SK-N-SH (cell line): ENCODE measurements around the gene MAP2.

ENCODE experiments used
- CHD2 ChIP-seq: fragments of 150-350 bp; IDR thresholded peaks from 2 replicates; pipeline ENCODE4 v1.6.1; 2018; ENCODE audit warnings: low read length; ENCODE audit not compliant: partially characterized antibody
- EP300 ChIP-seq, 2 experiments: IDR thresholded peaks; 2 replicates each; pipeline versions ENCODE4 v1.4.0 to v1.6.1; 2012; ENCODE audit warnings: borderline replicate concordance in 1 of 2, low read depth in 1 of 2, low read length in 1 of 2
- EZH2phosphoT487 ChIP-seq: fragments of 200-600 bp; sonication (generic); IDR thresholded peaks from 2 replicates; pipeline ENCODE4 v1.6.1; 2017; ENCODE audit warnings: low read depth, mixed run types, mild to moderate bottlenecking, antibody characterized with exemption, moderate library complexity, borderline replicate concordance
- GATA2 ChIP-seq: sonication (generic); formaldehyde crosslinking; IDR thresholded peaks from 2 replicates; pipeline ENCODE4 v1.5.0; 2020; ENCODE audit warnings: mild to moderate bottlenecking, missing genetic modification reagents
- JUND ChIP-seq: IDR thresholded peaks from 2 replicates; pipeline ENCODE4 v1.4.0; 2012
- MXI1 ChIP-seq: IDR thresholded peaks from 2 replicates; pipeline ENCODE4 v1.6.1; 2012; ENCODE audit warnings: mild to moderate bottlenecking, low read depth, low read length, improper control_type of control experiment
- NFIC ChIP-seq: IDR thresholded peaks from 2 replicates; pipeline ENCODE4 v1.4.0; 2012; ENCODE audit warnings: borderline replicate concordance
- NRF1 ChIP-seq: IDR thresholded peaks from 2 replicates; pipeline ENCODE4 v1.6.1; 2012; ENCODE audit warnings: low read depth, mild to moderate bottlenecking, low read length
- POLR2AphosphoS5 ChIP-seq: IDR thresholded peaks from 2 replicates; pipeline ENCODE4 v1.6.1; 2012; ENCODE audit warnings: low read depth, low read length
- RFX5 ChIP-seq: IDR thresholded peaks from 2 replicates; pipeline ENCODE4 v1.6.1; 2012; ENCODE audit warnings: mild to moderate bottlenecking, improper control_type of control experiment, low read length
- SIN3A ChIP-seq: IDR thresholded peaks from 2 replicates; pipeline ENCODE4 v1.6.1; 2012; ENCODE audit warnings: low read depth, mild to moderate bottlenecking, low read length, moderate library complexity, borderline replicate concordance
- TF ChIP-seq, protein P1 (sequence below): fragments of 200-600 bp; sonication (generic); IDR thresholded peaks from 2 replicates; pipeline ENCODE4 v1.6.1; 2017; ENCODE audit warnings: antibody characterized with exemption, mild to moderate bottlenecking, moderate library complexity

DNA sequence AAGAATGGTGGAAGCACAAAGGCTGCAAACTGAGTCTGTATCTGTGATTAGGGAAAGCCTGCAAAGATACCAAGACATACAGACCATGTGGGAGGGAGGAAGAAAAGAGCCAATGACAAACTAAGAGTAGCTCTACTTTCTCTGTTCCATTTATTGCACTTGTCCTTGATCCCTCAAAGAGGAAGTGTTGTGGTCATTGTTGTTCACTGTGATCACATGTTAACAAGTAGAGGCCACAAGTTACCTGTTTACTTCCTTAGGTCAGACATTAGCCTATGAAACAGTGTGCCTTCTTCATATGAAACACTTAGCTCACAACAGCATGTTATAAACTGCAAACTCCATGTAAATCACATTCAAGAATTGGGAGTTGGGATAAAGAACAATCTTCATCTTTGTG is 32.6 kb downstream of the MAP2 start:
- TF ChIP-seq POLR2AphosphoS5 (no peak), EZH2phosphoT487 (no peak), RFX5 (no peak), EP300 (IDR thresholded peaks at IDR 0.05; ENCODE audit: borderline replicate concordance in 1 of 2, low read depth in 1 of 2, low read length in 1 of 2) (no peak), GATA2 (CRISPR knock-in tag) (no peak), NFIC (no peak), CHD2 (no peak), MXI1 (no peak), NRF1 (no peak), JUND (no peak), SIN3A (no peak)
- TF ChIP-seq, protein P1, sequence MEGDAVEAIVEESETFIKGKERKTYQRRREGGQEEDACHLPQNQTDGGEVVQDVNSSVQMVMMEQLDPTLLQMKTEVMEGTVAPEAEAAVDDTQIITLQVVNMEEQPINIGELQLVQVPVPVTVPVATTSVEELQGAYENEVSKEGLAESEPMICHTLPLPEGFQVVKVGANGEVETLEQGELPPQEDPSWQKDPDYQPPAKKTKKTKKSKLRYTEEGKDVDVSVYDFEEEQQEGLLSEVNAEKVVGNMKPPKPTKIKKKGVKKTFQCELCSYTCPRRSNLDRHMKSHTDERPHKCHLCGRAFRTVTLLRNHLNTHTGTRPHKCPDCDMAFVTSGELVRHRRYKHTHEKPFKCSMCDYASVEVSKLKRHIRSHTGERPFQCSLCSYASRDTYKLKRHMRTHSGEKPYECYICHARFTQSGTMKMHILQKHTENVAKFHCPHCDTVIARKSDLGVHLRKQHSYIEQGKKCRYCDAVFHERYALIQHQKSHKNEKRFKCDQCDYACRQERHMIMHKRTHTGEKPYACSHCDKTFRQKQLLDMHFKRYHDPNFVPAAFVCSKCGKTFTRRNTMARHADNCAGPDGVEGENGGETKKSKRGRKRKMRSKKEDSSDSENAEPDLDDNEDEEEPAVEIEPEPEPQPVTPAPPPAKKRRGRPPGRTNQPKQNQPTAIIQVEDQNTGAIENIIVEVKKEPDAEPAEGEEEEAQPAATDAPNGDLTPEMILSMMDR: no peak
